Breast epithelium (tissue), 3 donors: ENCODE measurements around the gene TBC1D13.

ENCODE experiments used
- POLR2A ChIP-seq: fragments of 450-650 bp; IDR thresholded peaks from one replicate; pipeline ENCODE4 v1.6.1; 2016; ENCODE audit warnings: antibody characterized with exemption, mild to moderate bottlenecking, moderate library complexity
- TF ChIP-seq, protein P1 (sequence below), 3 donors: fragments of 450-650 bp; IDR thresholded peaks; one replicate each; pipeline ENCODE4 v1.5.1; 2016 to 2017; ENCODE audit warnings: antibody characterized with exemption in 3 of 3, mild to moderate bottlenecking in 3 of 3, moderate library complexity in 3 of 3

DNA sequence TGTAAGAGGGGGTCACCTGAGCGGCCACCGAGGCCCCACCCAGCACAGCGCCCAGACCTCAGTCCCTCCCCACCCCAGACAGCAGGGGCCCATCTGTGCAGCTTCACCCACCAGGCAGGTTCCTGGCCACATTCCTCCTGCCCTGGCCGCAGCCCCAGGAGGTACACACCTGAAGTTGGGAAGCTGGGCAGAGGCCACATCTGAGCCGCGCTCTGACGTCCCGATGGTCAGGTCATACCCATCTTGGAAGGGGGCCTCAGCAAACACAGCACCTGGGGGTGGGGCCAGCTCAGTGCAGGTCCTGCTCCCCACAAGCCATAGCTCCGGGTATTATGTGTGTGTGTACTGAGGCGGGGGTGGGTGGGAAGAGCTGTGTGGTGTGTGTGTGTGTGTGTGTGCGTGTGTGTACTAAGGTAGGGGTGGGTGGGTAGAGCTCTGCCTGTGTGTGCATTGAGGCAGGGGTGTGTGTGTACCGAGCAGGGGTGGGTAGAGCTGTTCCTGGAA lies 36.9 kb downstream of the TBC1D13 start:
- TF ChIP-seq, protein P1, sequence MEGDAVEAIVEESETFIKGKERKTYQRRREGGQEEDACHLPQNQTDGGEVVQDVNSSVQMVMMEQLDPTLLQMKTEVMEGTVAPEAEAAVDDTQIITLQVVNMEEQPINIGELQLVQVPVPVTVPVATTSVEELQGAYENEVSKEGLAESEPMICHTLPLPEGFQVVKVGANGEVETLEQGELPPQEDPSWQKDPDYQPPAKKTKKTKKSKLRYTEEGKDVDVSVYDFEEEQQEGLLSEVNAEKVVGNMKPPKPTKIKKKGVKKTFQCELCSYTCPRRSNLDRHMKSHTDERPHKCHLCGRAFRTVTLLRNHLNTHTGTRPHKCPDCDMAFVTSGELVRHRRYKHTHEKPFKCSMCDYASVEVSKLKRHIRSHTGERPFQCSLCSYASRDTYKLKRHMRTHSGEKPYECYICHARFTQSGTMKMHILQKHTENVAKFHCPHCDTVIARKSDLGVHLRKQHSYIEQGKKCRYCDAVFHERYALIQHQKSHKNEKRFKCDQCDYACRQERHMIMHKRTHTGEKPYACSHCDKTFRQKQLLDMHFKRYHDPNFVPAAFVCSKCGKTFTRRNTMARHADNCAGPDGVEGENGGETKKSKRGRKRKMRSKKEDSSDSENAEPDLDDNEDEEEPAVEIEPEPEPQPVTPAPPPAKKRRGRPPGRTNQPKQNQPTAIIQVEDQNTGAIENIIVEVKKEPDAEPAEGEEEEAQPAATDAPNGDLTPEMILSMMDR (IDR thresholded peaks at IDR 0.05): no peak
- no peak for TF ChIP-seq POLR2A
